Activated T-helper 1 cell treated with anti-CD3 and anti-CD28 coated beads, Interleukin-12 subunit alpha, Interleukin-12 subunit beta, Interleukin-2, Interleukin-4 antibody, amounts not matched to agents 30 ng/mL and 10 ng/mL and 1 ng/mL, durations not matched to agents 14 hours and 24 hours and 36 hours (primary cell): ENCODE measurements around the gene GPR155. TPM values are rescaled to one million over a fixed set of nuclear protein-coding genes. Genes with fewer than 3 reads are reported as not detected.
"Not testable (repeated sequence)": the region's sequence is repeated elsewhere in the genome, so short reads cannot be mapped to it uniquely, and the experiment has no call there.

Experiments used
- DNase-seq: peaks from one replicate; pipeline ENCODE4 v3.0.0; 2021; ENCODE audit warnings: low spot score
- H3K27ac Mint-ChIP-seq: one replicate; pipeline ENCODE4 v1.8.0; 2021; ENCODE audit warnings: mild to moderate bottlenecking, mixed read lengths
- H3K27me3 Mint-ChIP-seq: one replicate; pipeline ENCODE4 v1.8.0; 2022; ENCODE audit warnings: mild to moderate bottlenecking, moderate library complexity, mixed read lengths; ENCODE audit not compliant: insufficient read depth
- H3K36me3 Mint-ChIP-seq: one replicate; pipeline ENCODE4 v1.8.0; 2021; ENCODE audit warnings: low read depth, mixed read lengths
- H3K4me1 Mint-ChIP-seq: one replicate; pipeline ENCODE4 v1.8.0; 2021; ENCODE audit warnings: low read depth, mixed read lengths
- H3K4me3 Mint-ChIP-seq: one replicate; pipeline ENCODE4 v1.8.0; 2021; ENCODE audit warnings: mild to moderate bottlenecking, moderate library complexity, mixed read lengths
- H3K9me3 Mint-ChIP-seq: one replicate; pipeline ENCODE4 v1.8.0; 2021; ENCODE audit warnings: mixed read lengths
- intact Hi-C: fragments of 100-400 bp; cut with micrococcal nuclease; formaldehyde crosslinking; loops from one replicate; pipeline ENCODE4 v1.15.1; 2024
- total RNA-seq: library from RNA; stranded (reverse); gene quantifications from 2 replicates; pipeline ENCODE4 v1.2.3, GENCODE V29; 2022

GPR155 gene
- total RNA-seq, 1 donor from 2014 or later: 2.7 TPM

GRCh38 chr2:174511580-174512260 lies 24.9 kb upstream of the GPR155 start:
- intact Hi-C loops: no loop called here
- peaks cover 10% of the 10 kb centered on the region for H3K4me1 Mint-ChIP-seq
- peaks cover 21% of the 10 kb centered on the region for H3K36me3 Mint-ChIP-seq
- peaks cover 55% of the 10 kb centered on the region for H3K9me3 Mint-ChIP-seq
- no peak overlapping the region for H3K27ac Mint-ChIP-seq
- no peak for DNase-seq
- no peak overlapping the region for H3K4me3 Mint-ChIP-seq
- H3K27me3 Mint-ChIP-seq: peaks cover 3% of the 10 kb centered on the region

- Mint-ChIP-seq H3K27me3 (peaks cover 3% of the 10 kb centered on the region), H3K27ac (no peak overlapping the region), H3K9me3 (peaks cover 55% of the 10 kb centered on the region), H3K36me3 (peaks cover 21% of the 10 kb centered on the region), H3K4me1 (peaks cover 5% of the 10 kb centered on the region), H3K4me3 (no peak overlapping the region)
- DNase-seq: no peak
- intact Hi-C loops: no loop called here
Observed at GRCh38 chr2:174510583-174511189, 23.9 kb upstream of the GPR155 start.

GRCh38 chr2:174503161-174503809 lies 16.5 kb upstream of the GPR155 start:
- DNase-seq: no peak
- Mint-ChIP-seq H3K9me3 (peaks cover 16% of the 10 kb centered on the region), H3K4me1 (no peaks in the 10 kb centered on the region), H3K36me3 (peaks cover 9% of the 10 kb centered on the region), H3K27ac (no peak overlapping the region), H3K27me3 (peaks cover 4% of the 10 kb centered on the region), H3K4me3 (no peak overlapping the region)
- intact Hi-C loops: no loop called here

GRCh38 chr2:174499371-174499770 lies 12.5 kb upstream of the GPR155 start:
- Mint-ChIP-seq H3K36me3 (peaks cover 7% of the 10 kb centered on the region), H3K9me3 (peaks cover 3% of the 10 kb centered on the region), H3K4me1 (peaks cover 17% of the 10 kb centered on the region), H3K27ac (no peak overlapping the region), H3K4me3 (no peak overlapping the region), H3K27me3 (peaks cover 4% of the 10 kb centered on the region)
- intact Hi-C loops: loop anchor here (10.0 kb wide), 1 partner anchor 1425 kb away; the partner anchor contains the start of gene MAP3K20
- no peak for DNase-seq

GRCh38 chr2:174495365-174496012 lies 8.7 kb upstream of the GPR155 start:
- Mint-ChIP-seq H3K36me3 (peaks cover 5% of the 10 kb centered on the region), H3K27ac (no peak overlapping the region), H3K9me3 (no peaks in the 10 kb centered on the region), H3K4me1 (peaks cover 53% of the 10 kb centered on the region), H3K27me3 (no peaks in the 10 kb centered on the region), H3K4me3 (no peak overlapping the region)
- DNase-seq: no peak
- intact Hi-C loops: loop anchor here (10.0 kb wide), 1 partner anchor 1421 kb away; the partner anchor contains the start of gene MAP3K20

- no peak for DNase-seq
- no peaks in the 10 kb centered on the region for H3K27me3 Mint-ChIP-seq
- H3K4me1 Mint-ChIP-seq: peaks cover 69% of the 10 kb centered on the region
- H3K27ac Mint-ChIP-seq: peak overlapping the region; percentile 92
- peak overlapping the region; percentile 76 for H3K4me3 Mint-ChIP-seq
- intact Hi-C loops: loop anchor here (1.0 to 10.0 kb wide), 3 partner anchors 245 to 1419 kb away; partner anchors contain the start of genes MAP3K20 and OLA1
- H3K36me3 Mint-ChIP-seq: peaks cover 2% of the 10 kb centered on the region
- H3K9me3 Mint-ChIP-seq: no peaks in the 10 kb centered on the region
Observed at GRCh38 chr2:174493549-174494331, 6.9 kb upstream of the GPR155 start.

- Mint-ChIP-seq H3K4me1 (peaks cover 76% of the 10 kb centered on the region), H3K27ac (peak overlapping the region; percentile 92), H3K4me3 (peak overlapping the region; percentile 76), H3K9me3 (peaks cover 3% of the 10 kb centered on the region), H3K36me3 (no peaks in the 10 kb centered on the region), H3K27me3 (no peaks in the 10 kb centered on the region)
- peak; percentile 58 for DNase-seq
- intact Hi-C loops: loop anchor here (1.0 to 10.0 kb wide), 3 partner anchors 245 to 1418 kb away; partner anchors contain the start of genes MAP3K20 and OLA1
Observed at GRCh38 chr2:174492963-174493431, 6.2 kb upstream of the GPR155 start.

GRCh38 chr2:174491947-174492346 lies 5.1 kb upstream of the GPR155 start:
- Mint-ChIP-seq H3K36me3 (no peaks in the 10 kb centered on the region), H3K4me3 (no peak overlapping the region)
- intact Hi-C loops: loop anchor here (2.0 to 10.0 kb wide), 2 partner anchors 259 to 1417 kb away; partner anchors contain the start of gene MAP3K20

GRCh38 chr2:174490051-174490450 lies 3.2 kb upstream of the GPR155 start:
- no peaks in the 10 kb centered on the region for H3K36me3 Mint-ChIP-seq
- H3K27ac Mint-ChIP-seq: peak overlapping the region; percentile 84
- intact Hi-C loops: loop anchor here (10.0 kb wide), 1 partner anchor 1415 kb away; the partner anchor contains the start of gene MAP3K20
- H3K4me1 Mint-ChIP-seq: peaks cover 86% of the 10 kb centered on the region
- no peaks in the 10 kb centered on the region for H3K27me3 Mint-ChIP-seq
- peaks cover 3% of the 10 kb centered on the region for H3K9me3 Mint-ChIP-seq
- peak overlapping the region; percentile 68 for H3K4me3 Mint-ChIP-seq
- no peak for DNase-seq

More at GRCh38 chr2:174491947-174492346, 5.1 kb upstream of the GPR155 start:
- peaks cover 84% of the 10 kb centered on the region for H3K4me1 Mint-ChIP-seq
- H3K27ac Mint-ChIP-seq: peak overlapping the region; percentile 49
- peaks cover 3% of the 10 kb centered on the region for H3K9me3 Mint-ChIP-seq
- no peaks in the 10 kb centered on the region for H3K27me3 Mint-ChIP-seq
- no peak for DNase-seq

- DNase-seq: peak; percentile 37
- intact Hi-C loops: loop anchor here (5.0 to 10.0 kb wide), 3 partner anchors 348 to 1135 kb away; partner anchors contain the start of genes CDCA7 and SP3
- peaks cover 86% of the 10 kb centered on the region for H3K4me1 Mint-ChIP-seq
- not testable (repeated sequence) for H3K36me3 Mint-ChIP-seq, H3K9me3 Mint-ChIP-seq, H3K27me3 Mint-ChIP-seq
- peak overlapping the region; percentile 68 for H3K4me3 Mint-ChIP-seq
- H3K27ac Mint-ChIP-seq: peak overlapping the region; percentile 84
Observed at GRCh38 chr2:174489520-174489919, 2.7 kb upstream of the GPR155 start.

- H3K9me3 Mint-ChIP-seq: peaks cover 3% of the 10 kb centered on the region
- no peak for DNase-seq
- intact Hi-C loops: loop anchor here (1.0 to 10.0 kb wide), 12 partner anchors 35 to 1931 kb away; partner anchors contain the start of genes ATF2, ATP5MC3, CDCA7 and OLA1
- peaks cover 2% of the 10 kb centered on the region for H3K36me3 Mint-ChIP-seq
- peak overlapping the region; percentile 89 for H3K4me3 Mint-ChIP-seq
- H3K27me3 Mint-ChIP-seq: no peaks in the 10 kb centered on the region
- peaks cover 76% of the 10 kb centered on the region for H3K4me1 Mint-ChIP-seq
- H3K27ac Mint-ChIP-seq: peak overlapping the region; percentile 68
Observed at GRCh38 chr2:174487820-174488162, 962 bp upstream of the GPR155 start.
